GM10847 (cell line): ENCODE results near the gene TSEN34.

Source experiments
- POLR2A ChIP-seq: IDR thresholded peaks from 2 replicates; pipeline ENCODE4 v1.6.1; 2011; ENCODE audit not compliant: insufficient read length; ENCODE audit errors: extremely low read depth

TSEN34 gene

DNA sequence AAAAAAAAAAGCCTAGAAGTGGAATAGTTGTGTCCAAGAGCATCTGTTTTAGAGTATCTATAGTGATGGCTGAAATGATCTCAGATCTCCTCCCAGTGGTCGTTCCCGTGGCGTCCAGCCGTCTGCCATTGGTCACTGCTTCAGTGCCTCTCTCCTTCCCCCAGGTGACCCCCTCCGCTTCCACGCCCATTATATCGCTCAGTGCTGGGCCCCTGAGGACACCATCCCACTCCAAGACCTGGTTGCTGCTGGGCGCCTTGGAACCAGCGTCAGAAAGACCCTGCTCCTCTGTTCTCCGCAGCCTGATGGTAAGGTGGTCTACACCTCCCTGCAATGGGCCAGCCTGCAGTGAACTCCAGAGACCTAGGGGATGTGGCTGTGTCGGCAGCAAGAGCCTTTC lies 1.9 kb downstream of the TSEN34 start:
- TF ChIP-seq POLR2A: no peak

DNA sequence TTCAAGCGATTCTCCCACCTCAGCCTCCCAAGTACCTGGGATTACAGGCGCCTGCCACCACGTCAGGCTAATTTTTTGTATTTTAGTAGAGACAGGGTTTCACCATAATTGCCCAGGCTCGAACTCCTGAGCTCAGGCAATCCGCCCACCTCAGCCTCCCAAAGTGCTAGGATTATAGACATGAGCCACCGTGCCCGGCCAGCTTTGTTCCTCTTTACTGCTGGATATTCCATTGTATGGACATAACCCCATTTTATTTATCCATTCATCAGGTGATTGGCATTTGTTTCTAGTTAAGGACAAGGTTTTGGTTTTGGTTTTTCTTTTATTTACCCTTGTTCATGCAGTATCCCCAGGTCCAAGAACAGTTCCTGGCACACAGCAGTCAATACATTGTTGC lies 5.4 kb downstream of the TSEN34 start:
- TF ChIP-seq POLR2A: no peak

DNA sequence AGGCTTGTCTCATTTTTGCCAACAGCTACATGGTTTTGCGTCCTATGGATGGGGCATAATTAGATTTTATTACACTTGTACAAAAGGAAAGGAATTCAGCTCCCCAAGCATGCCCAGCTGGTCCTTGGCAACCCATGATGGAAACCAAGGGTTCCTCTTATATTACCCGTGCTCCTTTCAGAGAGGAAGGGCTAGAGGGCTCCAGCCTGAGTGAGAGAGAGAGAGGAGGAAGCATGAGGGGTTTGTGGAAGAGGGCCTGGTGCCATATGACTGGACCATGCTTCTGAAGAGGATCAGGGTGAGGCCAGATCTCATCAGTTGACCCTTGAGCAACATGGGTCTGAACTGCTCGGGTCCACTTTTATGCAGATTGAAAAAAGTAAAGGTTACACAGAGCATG lies 6.0 kb downstream of the TSEN34 start:
- TF ChIP-seq POLR2A: no peak

DNA sequence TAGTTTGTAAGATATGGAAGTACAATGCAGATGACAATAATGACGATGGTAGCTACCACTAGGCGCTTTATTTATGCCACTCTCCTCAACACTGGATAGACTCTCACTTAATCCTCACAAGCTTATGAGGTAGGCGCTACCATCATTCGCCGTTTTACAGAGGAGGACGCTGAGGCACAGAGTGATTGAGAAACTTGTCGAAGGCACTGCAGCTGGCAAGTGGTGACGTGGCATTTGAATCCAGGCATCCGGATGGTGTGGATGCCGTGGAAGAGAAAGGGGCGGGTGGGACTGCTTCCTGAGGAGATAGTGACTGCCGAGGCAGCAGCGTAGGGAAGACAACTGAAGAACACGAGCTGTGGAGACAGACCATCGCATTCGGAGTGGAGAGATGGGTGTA lies 8.3 kb downstream of the TSEN34 start:
- no peak for TF ChIP-seq POLR2A

DNA sequence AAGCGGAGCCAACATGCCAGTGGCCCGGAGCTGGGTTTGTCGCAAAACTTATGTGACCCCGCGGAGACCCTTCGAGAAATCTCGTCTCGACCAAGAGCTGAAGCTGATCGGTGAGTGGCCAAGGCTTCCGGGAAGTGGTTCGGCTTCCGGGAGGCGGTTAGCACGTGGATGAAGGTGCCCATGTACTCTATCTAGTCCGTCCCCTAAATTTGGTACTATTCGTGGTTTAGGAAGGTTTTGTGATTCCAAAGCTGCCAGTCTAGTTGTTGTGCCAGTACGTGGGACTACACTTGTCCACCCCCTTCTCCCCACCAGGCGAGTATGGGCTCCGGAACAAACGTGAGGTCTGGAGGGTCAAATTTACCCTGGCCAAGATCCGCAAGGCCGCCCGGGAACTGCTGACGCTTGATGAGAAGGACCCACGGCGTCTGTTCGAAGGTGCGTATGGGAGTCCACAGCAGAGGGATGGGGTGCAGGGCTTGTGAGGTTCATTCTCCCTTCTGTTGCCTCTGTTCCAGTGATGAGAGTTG lies 10.1 kb downstream of the TSEN34 start:
- no peak for TF ChIP-seq POLR2A

DNA sequence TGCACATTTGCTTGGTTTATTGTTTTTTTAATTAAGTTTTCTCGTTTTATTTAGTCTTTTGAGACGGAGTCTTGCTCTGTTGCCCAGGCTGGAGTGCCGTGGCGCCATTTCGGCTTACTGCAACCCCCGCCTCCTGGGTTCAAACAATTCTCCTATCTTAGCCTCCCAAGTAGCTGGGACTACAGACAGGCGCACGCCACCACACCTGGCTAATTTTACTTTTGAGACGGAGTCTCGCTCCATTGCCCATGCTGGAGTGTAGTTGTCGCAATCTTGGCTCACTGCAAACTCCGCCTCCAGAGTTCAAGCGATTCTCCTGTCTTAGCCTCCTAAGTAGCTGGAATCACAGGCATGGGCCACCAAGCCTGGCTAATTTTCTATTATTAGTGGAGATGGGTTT lies 10.9 kb downstream of the TSEN34 start:
- no peak for TF ChIP-seq POLR2A

DNA sequence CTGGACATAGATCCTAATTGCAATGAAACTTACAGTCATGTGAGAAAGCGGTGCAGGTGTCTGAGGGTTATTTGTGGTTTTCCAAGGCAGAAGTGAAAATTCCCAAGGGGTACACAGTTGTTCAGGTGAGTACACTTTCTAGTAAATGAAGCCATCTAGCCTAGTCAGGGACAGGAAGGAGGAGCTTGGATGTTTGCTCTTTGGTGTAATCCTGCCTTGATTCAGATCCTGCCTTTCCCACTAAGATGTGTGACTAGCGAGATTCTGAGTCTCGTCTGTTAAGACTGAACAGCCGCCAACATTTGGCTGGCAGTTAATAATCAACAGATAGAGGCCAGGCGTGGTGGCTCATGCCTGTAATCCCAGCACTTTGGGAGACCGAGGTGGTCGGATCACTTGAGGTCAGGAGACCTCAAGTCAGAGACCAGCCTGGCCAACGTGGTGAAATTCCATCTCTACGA lies 12.1 kb downstream of the TSEN34 start:
- no peak for TF ChIP-seq POLR2A

DNA sequence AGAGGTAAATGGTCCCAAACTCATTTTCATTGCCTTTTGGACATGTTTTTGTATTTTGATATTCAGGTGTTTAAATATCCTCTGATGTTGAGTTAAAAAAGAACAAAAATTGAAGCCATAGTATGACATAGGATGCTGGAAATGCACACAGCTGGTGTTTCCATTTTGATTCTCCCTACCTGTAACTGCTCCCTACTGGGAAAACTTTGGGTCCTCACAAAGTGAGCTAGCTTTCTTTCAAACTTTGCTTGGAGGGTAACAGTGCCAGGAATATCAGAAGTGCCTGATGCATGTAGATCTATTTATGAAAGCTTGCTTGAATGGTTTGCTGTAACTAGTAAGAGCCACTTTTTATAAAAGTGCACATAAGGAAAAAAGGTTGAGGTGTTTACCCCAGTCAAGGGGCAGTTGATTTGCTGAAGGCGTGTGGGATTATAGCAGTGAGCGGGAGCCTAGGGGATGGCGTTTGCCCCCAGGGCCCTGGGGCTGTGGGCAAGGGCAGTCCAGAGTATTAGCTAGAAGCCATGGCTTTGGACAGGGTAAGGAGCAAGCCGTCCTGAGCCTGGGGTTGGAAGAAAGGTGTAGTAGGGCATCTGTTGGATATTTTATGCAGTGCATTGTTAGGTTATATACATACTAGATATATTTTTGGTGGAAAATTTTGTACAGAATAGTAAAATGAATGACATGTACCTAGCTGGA lies 13.8 kb downstream of the TSEN34 start:
- TF ChIP-seq POLR2A: no peak

DNA sequence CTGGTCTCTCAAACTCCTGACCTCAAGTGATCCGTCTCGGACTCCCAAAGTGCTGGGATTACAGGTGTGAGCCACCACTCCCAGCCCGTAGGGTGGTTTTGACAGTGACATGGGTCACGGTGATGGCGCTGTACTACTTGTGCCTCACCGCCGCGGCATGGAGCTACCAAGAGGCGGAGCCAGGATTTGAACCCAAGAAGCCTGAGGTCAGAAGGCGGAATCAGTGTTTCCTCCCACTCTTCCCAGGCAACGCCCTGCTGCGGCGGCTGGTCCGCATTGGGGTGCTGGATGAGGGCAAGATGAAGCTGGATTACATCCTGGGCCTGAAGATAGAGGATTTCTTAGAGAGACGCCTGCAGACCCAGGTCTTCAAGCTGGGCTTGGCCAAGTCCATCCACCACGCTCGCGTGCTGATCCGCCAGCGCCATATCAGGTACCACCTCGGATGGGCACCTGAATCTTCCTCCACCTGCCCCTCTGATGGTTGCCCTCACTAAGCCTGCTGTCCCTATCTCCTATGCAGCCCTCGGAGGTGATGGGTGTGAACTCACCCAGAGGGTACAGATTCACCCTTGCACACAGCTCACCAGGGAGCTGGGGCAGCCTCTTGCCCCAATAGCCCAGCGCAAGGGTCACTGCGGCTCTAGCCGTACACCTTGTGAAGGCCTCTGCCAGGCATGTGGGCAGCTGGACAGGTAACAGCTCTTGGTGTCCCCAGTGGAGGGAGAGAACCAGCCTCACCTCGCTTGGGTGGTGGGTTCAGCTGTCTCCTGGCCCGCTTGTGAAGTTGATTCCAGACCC lies 15.1 kb downstream of the TSEN34 start:
- no peak for TF ChIP-seq POLR2A

DNA sequence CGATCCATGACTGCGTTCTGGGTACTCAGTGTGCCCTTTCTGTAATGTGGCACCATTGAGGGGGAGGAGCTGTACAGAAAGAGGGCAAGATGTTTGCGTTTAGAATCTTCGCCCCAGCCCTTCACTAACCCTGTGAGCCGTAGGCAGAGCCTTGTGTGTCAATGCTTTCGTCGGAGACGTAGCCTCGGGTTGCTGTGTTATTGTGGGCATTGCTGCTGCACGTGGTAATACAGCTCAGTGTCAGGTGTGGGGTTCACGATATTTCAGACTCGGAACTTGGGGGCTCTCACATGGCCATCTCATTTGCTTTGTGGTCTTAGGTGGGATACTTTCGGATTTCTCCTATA lies 15.7 kb downstream of the TSEN34 start:
- no peak for TF ChIP-seq POLR2A

DNA sequence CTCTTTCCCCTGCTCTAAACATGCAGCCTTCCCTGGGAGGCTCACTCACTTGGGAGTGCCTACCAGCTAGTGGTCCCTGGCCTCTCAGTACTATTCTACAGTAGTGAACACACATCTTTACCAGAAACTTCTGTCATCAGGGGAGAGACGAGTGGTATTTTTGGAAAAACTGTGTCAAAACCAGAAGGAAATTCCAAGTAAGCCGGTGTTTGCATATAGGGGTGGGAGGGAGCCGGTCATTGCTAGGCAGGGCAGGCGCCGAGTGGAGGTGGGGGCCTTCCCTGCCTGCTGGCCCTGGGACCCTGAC lies 16.5 kb downstream of the TSEN34 start:
- no peak for TF ChIP-seq POLR2A

DNA sequence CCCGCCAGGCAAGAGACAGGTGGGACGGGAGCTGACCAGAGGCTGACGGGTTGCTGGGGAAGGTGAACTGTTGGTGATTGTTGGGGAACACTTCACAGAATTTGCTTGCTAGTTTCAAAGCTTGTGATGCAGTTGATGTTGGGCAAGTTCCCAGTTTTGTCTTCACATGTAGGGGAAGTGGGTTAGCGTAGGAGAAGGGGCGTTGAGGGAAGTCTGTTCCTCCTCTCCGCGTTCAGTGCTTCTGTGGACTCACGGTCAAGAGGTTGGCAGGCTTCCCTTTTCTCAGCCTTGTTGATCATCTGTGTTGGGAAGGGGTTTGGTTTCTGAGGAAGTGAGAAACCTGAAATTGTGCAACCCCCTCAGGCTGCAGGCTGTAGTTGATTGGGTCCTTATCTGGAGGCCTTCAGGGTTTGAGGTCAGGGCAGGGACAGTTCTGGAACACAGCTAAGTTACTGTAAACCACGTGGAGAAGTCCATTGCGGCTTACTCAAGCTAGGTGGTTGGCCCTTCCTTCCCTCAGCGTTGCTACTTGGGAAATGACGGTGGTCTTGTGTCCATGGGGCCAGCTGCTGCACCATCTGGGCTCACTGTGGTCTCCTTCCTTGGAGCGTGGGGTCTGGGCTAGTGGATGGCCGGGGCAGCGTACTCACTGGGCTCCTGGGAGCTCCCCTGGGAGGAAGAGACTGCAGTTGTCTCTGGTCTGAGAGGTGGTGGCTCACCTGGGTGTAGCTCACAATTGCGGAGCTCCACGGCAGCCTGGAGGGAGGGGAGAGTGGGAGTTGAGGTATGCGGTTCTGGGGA lies 17.1 kb downstream of the TSEN34 start:
- no peak for TF ChIP-seq POLR2A

DNA sequence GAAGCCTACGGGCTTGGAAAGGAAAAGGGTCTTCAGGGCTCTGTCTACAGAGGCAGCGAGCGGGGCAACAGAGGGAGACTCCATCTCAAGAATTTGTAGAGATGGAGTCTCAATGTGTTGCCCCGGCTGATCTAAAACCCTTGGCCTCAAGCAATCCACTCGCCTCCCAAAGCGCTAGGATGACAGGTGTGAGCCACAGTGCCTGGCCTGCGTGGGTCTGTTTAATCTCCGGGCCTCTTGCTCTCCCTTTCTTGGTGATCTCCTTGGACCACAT lies 17.6 kb downstream of the TSEN34 start:
- TF ChIP-seq POLR2A: no peak

DNA sequence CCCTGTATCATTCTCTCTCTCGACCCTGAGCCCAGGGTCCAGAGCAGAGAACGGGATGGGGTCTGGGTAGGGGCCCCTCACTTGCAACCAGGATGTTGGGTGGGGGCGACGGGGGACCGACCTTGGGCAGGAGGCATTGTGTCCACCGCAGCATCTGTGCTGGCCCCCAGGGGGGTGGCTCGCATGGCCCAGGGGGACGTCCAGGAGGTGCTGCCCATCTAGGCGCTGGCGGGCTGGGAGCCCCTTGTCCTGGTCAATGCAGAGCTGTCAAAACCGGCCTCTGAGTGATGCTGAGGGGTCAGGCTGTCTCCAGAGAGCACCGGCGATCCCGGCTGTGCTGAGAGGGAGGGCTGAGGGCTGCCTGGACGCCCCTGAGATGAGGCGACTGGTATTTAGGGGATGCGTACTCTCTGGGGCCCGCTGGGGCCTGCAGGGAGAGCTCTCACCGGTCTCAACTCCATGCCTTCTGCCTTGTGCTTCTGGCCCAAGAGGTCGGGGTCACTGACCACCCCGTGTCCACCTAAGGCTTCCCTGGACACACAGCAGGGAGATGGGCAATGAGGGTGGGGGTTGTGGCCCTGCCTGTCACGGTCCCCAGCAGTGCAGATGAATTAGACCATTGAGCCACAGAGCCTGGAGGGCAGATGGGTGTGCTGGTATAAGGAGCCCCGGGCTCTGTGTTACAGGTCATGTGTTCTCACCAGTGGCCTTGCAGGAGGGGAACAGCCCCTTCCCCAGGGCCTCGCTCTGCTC lies 18.1 kb downstream of the TSEN34 start:
- no peak for TF ChIP-seq POLR2A

DNA sequence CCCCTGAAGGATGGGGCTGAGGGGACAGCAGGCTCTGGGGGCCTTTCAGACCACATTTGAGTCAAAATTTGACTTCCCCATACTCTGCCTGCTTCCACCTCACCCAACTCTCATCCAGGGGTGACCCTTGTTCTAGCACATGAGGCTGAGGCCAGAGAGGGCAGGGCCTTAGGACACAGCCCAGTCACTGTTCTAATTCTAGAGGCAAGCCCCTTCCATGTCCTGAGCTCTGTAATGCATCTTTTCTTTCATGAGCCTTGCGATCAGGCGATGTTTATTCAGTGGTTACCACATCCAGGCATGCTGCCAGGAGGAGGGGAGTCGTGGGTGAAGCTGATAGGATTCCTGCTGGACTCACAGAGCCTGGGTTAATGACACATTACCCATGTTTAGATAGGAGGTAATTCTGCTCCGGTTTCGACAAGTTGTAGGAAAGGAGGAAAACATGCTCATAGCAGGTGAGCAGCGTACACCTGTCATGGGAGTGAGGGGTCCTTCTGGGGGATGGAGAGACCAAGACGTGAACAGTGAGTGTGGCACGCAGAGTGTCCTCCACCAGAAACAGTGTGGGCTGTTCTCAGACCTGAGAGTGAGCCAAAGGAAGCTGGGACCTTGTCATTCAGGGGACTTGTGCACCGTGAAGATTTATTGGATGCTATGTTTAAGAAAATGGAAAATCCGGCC lies 18.8 kb downstream of the TSEN34 start:
- TF ChIP-seq POLR2A: no peak
